ENCODE data around the gene SLC25A40.
"Not testable (repeated sequence)": the region's sequence is repeated elsewhere in the genome, so short reads cannot be mapped to it uniquely, and the experiment has no call there.

The SLC25A40 gene, protein sequence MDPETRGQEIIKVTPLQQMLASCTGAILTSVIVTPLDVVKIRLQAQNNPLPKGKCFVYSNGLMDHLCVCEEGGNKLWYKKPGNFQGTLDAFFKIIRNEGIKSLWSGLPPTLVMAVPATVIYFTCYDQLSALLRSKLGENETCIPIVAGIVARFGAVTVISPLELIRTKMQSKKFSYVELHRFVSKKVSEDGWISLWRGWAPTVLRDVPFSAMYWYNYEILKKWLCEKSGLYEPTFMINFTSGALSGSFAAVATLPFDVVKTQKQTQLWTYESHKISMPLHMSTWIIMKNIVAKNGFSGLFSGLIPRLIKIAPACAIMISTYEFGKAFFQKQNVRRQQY

DNA sequence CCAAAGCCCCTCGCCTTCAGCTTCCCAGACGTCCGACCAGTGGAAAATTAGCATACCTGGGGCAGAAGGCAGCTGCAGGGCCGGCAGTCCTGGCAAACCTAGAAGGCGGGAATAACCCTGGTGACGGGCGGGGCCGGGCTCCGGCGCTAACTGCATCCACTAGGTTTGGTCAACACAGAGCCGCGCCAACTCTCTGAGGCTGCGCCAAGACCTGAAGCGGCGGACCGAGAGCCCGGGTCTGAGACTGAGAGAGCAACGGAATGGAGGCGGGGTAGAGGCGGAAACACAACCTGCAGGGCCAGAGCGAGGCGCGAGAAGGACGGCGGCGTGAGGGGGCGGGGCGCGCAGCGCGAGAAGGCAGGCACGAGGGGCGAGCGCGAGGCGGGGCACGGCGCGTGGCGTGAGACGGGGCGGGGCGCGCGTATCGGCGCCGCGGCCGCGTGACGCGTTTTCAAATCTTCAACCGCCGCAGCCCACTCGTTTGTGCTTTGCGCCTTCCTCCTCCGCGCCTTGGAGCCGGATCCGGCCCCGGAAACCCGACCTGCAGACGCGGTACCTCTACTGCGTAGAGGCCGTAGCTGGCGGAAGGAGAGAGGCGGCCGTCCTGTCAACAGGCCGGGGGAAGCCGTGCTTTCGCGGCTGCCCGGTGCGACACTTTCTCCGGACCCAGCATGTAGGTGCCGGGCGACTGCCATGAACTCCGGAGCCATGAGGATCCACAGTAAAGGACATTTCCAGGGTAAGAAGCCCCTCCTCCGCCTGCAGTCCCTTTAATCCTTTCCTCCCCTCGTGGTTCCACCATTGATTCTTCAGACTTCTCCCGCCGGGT, at the start of gene SLC25A40, which contains the start of gene DBF4:
TSS of gene SLC25A40 (minus strand) at position 321 of the 829 bp plus-strand sequence. CDS start 17,633 bp downstream, outside the sequence.
TSS of gene DBF4 (plus strand) at position 454 of the 829 bp plus-strand sequence. CDS start at position 694, 240 bp downstream.
- DNase-seq (ENCODE audit: low read depth, low spot score), result peak; percentile 21
- POLR2A ChIA-PET, result no interaction called here
- TF ChIP-seq, protein P1, sequence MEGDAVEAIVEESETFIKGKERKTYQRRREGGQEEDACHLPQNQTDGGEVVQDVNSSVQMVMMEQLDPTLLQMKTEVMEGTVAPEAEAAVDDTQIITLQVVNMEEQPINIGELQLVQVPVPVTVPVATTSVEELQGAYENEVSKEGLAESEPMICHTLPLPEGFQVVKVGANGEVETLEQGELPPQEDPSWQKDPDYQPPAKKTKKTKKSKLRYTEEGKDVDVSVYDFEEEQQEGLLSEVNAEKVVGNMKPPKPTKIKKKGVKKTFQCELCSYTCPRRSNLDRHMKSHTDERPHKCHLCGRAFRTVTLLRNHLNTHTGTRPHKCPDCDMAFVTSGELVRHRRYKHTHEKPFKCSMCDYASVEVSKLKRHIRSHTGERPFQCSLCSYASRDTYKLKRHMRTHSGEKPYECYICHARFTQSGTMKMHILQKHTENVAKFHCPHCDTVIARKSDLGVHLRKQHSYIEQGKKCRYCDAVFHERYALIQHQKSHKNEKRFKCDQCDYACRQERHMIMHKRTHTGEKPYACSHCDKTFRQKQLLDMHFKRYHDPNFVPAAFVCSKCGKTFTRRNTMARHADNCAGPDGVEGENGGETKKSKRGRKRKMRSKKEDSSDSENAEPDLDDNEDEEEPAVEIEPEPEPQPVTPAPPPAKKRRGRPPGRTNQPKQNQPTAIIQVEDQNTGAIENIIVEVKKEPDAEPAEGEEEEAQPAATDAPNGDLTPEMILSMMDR (IDR thresholded peaks at IDR 0.05; ENCODE audit: insufficient read depth, low read length, missing control alignments), result no peak
- peak within 1 kb of the TSS; percentile 77 for H3K4me3 ChIP-seq (ENCODE audit: low read depth, low read length)
- CTCF ChIA-PET, result interaction anchor here (0.9 kb wide), 1 partner anchor 10 kb away, joined by 3 read pairs; no protein-coding TSS in a partner anchor

DNA sequence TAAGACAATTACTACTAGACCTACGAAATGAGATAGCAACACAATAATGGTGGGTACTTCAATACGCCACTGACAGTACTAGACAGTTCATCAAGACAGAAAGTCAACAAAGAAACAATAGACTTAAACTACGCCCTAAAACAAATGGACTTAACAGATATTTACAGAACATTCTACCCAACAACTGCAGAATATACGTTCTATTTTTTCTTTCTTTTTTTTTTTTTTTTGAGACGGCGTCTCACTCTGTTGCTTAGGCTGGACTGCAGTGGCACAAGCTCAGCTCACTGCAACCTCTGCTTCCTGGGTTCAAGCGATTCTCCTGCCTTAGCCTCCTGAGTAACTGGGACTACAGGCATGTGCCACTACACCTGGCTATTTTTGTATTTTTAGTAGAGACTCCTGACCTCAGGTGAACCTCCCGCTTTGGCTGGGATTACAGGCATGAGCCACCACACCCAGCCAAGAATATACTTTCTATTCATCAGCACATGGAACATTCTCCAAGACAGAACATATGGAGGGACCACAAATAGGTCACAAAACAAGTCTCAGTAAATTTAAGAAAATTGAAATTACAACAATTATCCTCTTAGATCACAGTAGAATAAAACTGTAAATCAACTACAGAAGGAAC, 46.7 kb upstream of the SLC25A40 start:
- DNase-seq (ENCODE audit: low read depth, low spot score); H3K4me3 ChIP-seq (ENCODE audit: low read depth, low read length); CTCF ChIA-PET; POLR2A ChIA-PET: not testable (repeated sequence)

DNA sequence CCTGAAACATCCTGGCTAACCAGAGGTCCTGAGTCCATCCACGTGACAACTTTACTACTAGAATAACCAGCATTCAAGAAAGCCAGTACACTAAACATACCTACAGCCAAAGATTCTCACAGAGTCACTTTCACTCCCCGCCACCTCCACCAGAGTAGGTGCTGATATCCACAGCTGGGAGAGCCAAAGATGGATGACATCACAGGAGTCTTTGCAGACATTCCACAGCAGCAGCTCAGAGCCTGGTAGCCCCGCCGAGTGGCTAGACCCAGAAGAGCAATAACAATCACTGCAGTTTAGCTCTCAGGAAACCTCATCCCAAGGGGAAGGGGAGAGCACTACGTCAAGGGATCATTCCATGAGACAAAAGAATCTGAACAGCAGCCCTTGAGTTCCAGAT, 44.4 kb upstream of the SLC25A40 start:
- CTCF ChIA-PET, result no interaction called here
- POLR2A ChIA-PET, result no interaction called here
- no peak overlapping the region for H3K4me3 ChIP-seq (ENCODE audit: low read depth, low read length)
- TF ChIP-seq, protein P1 (IDR thresholded peaks at IDR 0.05; ENCODE audit: insufficient read depth, low read length, missing control alignments), result no peak
- no peak for DNase-seq (ENCODE audit: low read depth, low spot score)

DNA sequence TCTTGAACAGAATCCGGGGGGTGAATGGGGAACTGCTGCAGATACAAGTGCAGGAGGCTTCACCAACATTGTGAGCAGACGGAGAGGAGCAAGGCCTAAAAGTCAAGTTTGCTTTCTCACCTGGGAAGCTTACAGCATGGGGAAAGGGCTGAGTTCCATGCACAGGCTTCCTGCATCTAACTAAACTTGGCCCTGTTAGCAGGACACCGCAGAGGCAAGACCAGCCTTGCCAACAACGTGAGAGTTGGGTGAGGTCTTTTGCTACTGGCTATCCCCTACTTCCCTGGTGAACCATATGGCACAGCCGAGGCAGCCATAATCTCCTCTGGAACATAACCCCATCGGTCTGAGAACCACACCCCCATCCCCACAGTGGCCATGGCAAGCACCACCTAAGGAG, 43.7 kb upstream of the SLC25A40 start:
- no peak overlapping the region for H3K4me3 ChIP-seq (ENCODE audit: low read depth, low read length)
- ChIA-PET CTCF (no interaction called here), POLR2A (no interaction called here)
- TF ChIP-seq, protein P1 (IDR thresholded peaks at IDR 0.05; ENCODE audit: insufficient read depth, low read length, missing control alignments), result no peak
- no peak for DNase-seq (ENCODE audit: low read depth, low spot score)

DNA sequence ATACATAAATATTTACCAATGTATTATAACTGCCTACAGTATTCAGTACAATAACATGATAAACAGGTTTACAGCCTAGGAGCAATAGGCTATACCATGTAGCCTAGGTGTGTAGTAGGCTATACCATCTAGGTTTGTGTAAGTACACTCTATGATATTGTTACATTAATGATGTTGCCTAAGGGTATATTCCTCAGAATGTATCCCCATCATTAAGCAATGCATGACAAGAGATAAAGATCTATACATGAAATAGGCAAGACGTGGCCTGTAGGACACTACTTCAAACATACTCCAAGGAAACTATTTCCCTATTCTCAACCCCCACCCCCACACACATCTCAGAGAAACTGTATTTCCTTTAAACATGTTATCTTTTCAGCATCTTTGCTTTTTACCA, 42.6 kb upstream of the SLC25A40 start:
- DNase-seq (ENCODE audit: low read depth, low spot score), result no peak
- no peak overlapping the region for H3K4me3 ChIP-seq (ENCODE audit: low read depth, low read length)
- TF ChIP-seq, protein P1 (IDR thresholded peaks at IDR 0.05; ENCODE audit: insufficient read depth, low read length, missing control alignments), result no peak
- ChIA-PET CTCF (no interaction called here), POLR2A (no interaction called here)

DNA sequence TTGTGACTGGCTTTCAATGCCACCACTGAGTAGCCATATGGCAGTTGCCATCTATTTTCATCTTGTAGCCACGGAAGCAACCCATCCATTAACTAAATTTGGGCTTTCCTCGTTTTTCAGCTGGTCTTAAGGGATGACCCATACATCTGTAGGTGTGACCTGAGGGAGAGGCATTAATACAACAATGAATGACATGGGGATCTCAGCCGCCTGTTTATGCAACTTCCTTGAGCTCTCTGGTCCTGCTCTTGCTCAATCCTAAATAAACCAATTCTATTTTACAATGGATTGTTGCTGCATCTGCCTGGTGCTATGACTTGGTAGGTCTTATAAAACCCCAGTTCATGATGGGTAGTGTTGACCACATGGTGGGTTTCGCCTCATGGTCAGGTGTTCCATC, 36.0 kb upstream of the SLC25A40 start:
- POLR2A ChIA-PET, result no interaction called here

DNA sequence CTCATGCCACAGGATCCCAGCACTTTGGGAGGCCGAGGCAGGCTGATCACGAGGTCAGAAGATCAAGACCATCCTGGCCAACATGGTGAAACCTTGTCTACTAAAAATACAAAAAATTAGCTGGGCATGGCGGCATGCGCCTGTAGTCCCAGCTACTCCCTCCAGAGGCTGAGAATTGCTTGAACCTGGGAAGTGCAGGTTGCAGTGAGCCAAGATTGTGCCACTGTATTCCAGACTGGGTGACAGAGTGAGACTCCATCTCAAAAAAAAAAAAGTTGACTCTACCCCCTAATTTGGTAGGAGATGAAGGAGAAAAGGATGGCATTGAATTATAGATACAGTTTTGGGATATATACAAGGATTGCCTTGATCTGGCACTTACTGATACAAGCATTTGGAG, 32.7 kb upstream of the SLC25A40 start:
- POLR2A ChIA-PET; H3K4me3 ChIP-seq (ENCODE audit: low read depth, low read length); DNase-seq (ENCODE audit: low read depth, low spot score); CTCF ChIA-PET: not testable (repeated sequence)

More for the DNA sequence above, 36.0 kb upstream of the SLC25A40 start:
- CTCF ChIA-PET, result interaction anchor here (1.0 kb wide), 1 partner anchor 26 kb away, joined by 3 read pairs; no protein-coding TSS in a partner anchor
- H3K4me3 ChIP-seq (ENCODE audit: low read depth, low read length), result no peak overlapping the region
- TF ChIP-seq, protein P1 (IDR thresholded peaks at IDR 0.05; ENCODE audit: insufficient read depth, low read length, missing control alignments), result no peak
- DNase-seq (ENCODE audit: low read depth, low spot score), result no peak

DNA sequence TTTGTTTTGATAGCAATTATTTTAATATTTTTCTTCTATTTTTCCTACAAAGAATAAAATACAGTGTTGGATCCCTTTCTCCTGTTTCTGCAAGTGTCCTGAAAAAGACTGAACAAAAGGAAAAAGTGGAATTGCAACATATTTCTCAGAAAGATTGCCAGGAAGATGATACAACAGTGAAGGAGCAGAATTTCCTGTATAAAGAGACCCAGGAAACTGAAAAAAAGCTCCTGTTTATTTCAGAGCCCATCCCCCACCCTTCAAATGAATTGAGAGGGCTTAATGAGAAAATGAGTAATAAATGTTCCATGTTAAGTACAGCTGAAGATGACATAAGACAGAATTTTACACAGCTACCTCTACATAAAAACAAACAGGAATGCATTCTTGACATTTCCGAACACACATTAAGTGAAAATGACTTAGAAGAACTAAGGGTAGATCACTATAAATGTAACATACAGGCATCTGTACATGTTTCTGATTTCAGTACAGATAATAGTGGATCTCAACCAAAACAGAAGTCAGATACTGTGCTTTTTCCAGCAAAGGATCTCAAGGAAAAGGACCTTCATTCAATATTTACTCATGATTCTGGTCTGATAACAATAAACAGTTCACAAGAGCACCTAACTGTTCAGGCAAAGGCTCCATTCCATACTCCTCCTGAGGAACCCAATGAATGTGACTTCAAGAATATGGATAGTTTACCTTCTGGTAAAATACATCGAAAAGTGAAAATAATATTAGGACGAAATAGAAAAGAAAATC, 31.2 kb upstream of the SLC25A40 start:
- CTCF ChIA-PET, result interaction anchor here (0.7 to 1.3 kb wide), 2 partner anchors 21 to 22 kb away, joined by 3 to 4 read pairs; no protein-coding TSS in a partner anchor
- H3K4me3 ChIP-seq (ENCODE audit: low read depth, low read length); DNase-seq (ENCODE audit: low read depth, low spot score); POLR2A ChIA-PET: not testable (repeated sequence)

Measured in AG04449 (cell line).